OCI-LY3 (cell line): ENCODE measurements around the gene TECPR1.

ENCODE experiments used
- EZH2phosphoT487 ChIP-seq: fragments of 200-600 bp; shearing (Covaris generic); IDR thresholded peaks from 2 replicates; pipeline ENCODE4 v1.6.1; 2018; ENCODE audit warnings: antibody characterized with exemption, mixed run types, low read depth
- TF ChIP-seq, protein P1 (sequence below): fragments of 200-600, 300-600 bp; sonication (generic); IDR thresholded peaks from 2 replicates; pipeline ENCODE4 v1.5.1; 2014; ENCODE audit warnings: antibody characterized with exemption, low read length, low read depth

DNA sequence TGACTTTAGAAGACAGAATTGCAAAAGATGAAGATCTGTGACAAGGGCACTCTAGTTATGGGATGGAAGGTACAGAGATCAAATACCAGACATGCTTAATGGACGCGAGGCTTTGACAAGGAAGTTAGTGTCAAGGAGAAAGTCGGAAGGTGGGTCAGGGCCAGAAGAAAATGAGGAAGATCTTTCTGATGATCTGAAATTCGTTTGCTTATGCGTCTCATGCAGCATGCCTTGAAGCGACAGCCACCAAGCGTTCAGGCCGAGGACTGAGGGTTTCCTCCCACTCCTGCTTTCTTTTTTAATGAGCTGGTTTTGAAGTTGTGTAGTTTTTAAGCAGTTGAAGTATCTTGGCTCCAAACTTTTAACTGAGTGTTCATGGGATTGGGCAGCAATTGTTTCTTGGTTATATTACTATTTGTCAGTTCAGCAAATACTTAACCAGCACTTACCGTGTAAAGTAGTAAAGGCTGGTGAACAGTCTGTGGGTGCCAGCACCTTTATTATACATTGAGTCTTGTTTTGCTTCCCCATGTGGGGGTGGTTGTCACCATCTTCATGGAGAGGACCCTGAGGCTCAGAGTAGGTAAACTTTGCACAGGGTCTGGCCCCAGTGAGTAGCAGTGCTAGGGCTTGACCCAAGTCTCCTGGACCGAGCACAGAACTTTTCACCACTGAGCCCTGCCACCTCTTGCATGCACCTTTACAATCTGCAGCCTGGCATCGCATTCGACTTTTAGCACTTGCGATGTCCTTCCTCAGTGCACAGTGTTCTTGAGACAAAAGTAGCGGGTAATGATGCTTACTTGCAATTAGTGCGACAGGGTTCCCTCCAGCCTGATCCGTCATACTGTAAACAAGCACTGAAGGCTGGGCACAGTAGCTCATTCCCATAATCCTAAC, 55.1 kb downstream of the TECPR1 start:
- TF ChIP-seq, protein P1, sequence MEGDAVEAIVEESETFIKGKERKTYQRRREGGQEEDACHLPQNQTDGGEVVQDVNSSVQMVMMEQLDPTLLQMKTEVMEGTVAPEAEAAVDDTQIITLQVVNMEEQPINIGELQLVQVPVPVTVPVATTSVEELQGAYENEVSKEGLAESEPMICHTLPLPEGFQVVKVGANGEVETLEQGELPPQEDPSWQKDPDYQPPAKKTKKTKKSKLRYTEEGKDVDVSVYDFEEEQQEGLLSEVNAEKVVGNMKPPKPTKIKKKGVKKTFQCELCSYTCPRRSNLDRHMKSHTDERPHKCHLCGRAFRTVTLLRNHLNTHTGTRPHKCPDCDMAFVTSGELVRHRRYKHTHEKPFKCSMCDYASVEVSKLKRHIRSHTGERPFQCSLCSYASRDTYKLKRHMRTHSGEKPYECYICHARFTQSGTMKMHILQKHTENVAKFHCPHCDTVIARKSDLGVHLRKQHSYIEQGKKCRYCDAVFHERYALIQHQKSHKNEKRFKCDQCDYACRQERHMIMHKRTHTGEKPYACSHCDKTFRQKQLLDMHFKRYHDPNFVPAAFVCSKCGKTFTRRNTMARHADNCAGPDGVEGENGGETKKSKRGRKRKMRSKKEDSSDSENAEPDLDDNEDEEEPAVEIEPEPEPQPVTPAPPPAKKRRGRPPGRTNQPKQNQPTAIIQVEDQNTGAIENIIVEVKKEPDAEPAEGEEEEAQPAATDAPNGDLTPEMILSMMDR, result no peak
- no peak for TF ChIP-seq EZH2phosphoT487
